GM12891 (cell line): ENCODE measurements around the gene KIFC3.

ENCODE experiments used
- POLR2A ChIP-seq: IDR thresholded peaks from 2 replicates; pipeline ENCODE4 v1.6.1; 2011; ENCODE audit warnings: low read depth, low read length, control low read depth
- POLR2AphosphoS5 ChIP-seq: IDR thresholded peaks from 2 replicates; pipeline ENCODE4 v1.6.1; 2011; ENCODE audit warnings: low read depth, low read length, control low read depth
- TAF1 ChIP-seq: IDR thresholded peaks from 2 replicates; pipeline ENCODE4 v1.6.1; 2011; ENCODE audit warnings: low read depth, low read length, control low read depth

DNA sequence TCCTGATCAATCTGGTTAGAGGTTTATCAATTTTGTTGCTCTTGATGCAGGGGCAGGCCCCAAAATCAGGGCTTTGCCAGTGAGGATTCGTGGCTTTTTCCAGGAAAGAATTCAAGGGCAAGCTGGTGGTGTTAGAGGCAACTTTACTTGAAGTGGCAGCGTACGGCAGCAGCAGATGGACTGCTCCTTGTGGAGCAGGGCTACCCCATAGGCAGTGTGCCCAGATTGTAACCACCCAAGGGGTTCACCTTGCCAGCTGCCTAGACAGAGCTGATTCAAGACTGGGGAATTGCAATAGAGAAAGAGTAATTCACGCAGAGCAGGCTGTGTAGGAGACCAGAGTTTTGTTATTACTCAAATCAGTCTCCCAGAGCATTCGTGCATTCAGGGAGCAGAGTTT lies 90.9 kb downstream of the KIFC3 start:
- TF ChIP-seq POLR2AphosphoS5, result no peak
- no peak for TF ChIP-seq TAF1
- TF ChIP-seq POLR2A, result no peak
